ENCODE results near the gene MBNL1.
A peak's percentile ranks its signal among the peaks of the same experiment; 100 is the strongest.

MBNL1 gene

DNA sequence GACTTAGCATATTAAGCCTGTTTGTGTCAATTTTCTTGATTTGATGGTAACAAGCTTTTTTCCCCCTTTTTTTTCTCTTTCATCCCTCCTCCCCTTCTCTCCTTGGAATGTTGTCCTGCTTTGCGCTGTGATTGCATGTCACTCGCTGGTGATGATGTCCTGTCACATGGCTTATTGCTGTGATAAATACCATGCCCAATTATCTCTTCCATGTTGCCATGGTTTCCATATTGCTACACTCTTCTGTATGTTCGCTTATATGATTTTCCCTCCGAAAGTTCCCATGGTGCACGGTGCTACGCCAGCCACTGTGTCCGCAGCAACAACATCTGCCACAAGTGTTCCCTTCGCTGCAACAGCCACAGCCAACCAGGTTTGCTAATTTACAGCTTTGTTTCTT, 187.3 kb downstream of the MBNL1 start:
- DNase-seq = no peak

GRCh38 chr3:152457500-152458375, 189.0 kb downstream of the MBNL1 start:
- DNase-seq = no peak

DNA sequence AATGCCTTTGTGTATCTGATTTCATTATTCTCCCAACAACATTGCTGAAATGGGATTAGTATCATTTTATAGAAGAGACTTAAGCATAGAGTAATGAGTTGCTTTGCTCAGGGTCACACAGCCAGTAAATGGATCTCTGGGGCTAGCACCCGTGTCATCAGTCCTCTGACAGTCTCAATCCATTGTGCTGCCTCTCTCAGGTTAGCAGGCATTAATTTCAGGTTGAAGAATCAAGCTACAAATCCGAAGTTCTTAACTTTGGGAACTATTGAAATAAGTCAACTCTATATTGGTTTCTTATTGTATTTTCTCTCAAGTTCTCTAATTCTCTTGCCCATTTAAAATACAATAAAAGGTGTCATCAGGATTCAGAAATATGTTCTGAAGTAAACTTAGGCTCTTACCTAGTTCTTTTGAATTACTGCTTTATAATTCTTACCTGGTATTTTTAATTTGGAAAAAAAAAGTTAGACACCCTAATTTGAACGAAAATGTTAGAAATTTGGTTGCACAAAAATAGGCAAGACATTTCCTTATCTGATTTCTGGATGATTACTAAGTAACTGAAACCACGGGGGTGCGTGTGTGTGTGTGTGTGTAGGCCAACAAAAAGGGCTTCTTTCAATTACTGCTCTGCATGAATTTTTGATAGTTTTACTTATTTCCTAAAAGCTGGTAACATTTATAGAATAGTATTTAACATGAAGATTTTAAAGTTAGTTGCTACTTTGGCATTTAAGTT, 189.8 kb downstream of the MBNL1 start:
- no peak for DNase-seq

GRCh38 chr3:152459118-152459515, 190.4 kb downstream of the MBNL1 start:
- DNase-seq = peak; percentile 31

DNA sequence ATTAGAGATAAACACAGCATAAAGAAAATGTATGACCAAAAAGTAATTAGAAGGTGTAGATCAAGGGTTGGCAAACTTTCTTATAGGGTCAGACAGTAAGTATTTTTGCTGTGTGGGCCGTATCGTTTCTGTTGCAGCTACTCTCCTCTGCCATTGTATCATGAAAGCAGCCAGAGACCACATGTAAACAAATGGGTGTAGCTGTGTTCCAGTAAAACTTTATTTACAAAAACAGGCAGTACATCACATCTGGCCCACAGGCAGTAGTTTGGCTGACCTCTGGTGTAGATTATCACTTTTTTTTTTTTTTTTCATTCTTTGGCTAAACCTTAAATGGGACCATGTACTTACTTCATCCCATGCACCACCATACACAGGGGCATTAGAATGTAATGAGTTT, 190.8 kb downstream of the MBNL1 start:
- no peak for DNase-seq

DNA sequence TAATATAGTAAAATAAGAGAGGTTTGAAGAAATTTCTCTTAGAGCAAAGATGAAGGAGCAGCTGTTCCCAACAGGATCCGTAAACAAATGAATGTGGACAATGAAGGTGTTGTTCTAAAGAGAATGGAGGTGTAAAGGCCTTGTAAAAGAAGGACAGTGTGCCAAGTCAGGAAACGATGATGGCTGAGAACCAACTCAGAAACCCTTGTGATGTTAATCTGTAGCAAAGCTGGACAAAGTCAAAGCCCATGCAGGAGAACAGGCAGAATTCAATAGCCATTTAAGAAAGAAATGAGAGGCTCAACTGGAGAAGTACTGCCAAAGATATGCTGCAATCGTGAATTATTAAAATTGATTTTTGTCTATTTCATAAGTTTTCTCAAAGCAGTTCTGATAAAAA, 192.2 kb downstream of the MBNL1 start:
- DNase-seq = no peak

- DNase-seq = no peak
These were observed 192.7 kb downstream of the MBNL1 start for GRCh38 chr3:152461460-152461859.

GRCh38 chr3:152466784-152467183, 198.1 kb downstream of the MBNL1 start:
- peak; percentile 70 for DNase-seq

GRCh38 chr3:152469248-152470025, 200.7 kb downstream of the MBNL1 start:
- DNase-seq = no peak

DNA sequence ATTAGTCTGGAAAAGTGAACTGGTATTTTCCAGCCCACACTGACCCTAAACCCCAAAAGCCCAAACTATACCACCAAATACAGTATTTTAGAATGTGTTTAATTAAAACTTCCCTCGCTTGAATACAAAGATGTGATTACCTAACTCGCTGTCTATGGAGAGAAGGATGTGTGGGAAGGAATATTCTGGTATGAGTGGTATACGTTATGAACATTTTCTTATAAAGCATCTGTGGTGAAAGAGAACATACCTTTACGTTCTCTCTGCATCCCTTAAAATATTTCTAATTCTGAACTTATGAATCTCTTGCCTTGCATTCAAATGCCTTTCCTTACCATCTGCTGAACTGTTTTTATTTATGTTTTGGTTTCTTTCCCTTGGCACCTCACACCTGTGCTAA, 201.4 kb downstream of the MBNL1 start:
- no peak for DNase-seq

GRCh38 chr3:152470893-152471292, 202.2 kb downstream of the MBNL1 start:
- DNase-seq = no peak

- peak; percentile 52 for DNase-seq
These were observed 203.3 kb downstream of the MBNL1 start for GRCh38 chr3:152471814-152472671.

DNA sequence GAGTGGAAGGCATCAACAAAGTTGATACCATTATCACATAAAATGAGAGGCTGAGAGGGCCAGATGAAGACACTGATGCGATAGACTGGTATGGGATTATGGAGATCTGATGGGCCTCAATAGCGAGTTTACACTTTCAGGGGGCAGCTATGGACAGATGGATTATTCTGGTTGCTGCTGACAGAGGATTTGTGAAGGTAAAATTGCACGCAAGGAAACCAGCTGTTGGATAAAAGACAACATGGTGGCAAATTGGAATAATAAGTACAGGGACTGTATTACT, 203.9 kb downstream of the MBNL1 start:
- DNase-seq = no peak

DNA sequence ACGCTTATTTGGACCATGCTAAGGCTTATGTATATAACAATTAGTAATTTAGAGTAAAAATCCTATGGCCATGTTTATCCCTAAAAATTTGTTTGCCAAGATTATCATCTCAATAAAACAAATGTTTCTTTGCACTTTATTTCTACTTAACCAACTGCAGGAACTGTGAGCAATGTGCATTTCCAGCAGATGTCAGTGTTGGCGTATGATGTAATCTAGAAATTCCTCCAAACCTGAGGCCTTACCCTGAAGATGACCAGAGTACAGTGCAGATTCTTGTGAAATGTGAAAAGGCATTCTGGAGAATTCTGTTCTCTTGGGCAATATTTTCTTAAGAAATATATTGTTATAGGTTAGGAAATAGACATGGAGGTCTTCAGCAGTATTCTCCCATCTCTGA, 205.9 kb downstream of the MBNL1 start:
- peak; percentile 74 for DNase-seq

DNA sequence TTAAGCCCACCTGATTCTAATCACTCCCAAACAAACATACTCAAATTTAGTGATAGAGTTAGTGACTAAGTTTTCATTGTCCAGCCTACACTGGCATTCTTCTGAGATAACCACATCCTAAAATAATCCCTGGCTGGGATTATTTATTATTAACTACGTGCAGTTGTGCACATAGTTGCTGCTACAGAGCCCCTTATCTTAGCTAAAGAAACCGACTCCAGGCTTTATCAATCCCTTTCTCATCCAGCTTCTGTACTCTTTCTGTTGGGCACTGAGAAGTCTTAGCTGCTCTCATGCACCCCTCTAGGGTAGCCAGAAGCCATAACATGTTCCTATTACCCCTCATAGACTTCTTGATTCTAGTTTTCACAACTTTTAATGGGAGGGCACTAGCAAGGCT, 208.7 kb downstream of the MBNL1 start:
- no peak for DNase-seq

- DNase-seq = no peak
These were observed 211.7 kb downstream of the MBNL1 start for GRCh38 chr3:152480282-152480953.

DNA sequence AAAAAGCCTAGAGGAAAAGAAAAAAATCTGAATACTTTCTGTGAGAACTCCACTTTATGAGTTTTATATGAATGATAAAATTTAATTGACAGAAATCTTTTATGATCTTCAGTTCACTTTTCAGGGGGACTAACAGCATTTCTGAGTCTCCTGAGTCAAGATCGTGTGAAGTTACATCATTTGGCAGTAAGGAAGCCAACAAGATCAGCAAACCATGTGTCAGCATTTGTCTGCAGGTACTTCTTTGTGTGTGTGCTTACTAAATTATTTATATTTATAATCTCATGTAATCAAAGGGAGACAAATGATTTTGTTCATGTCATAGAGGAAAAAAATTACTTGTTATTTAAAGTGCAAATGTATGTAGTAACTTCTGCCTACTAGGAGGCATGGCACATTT, 217.6 kb downstream of the MBNL1 start:
- no peak for DNase-seq

- DNase-seq = no peak
These were observed 219.7 kb downstream of the MBNL1 start for GRCh38 chr3:152488449-152488848.

- DNase-seq = no peak
These were observed 223.2 kb downstream of the MBNL1 start for GRCh38 chr3:152491922-152492321.

- no peak for DNase-seq
These were observed 227.6 kb downstream of the MBNL1 start for GRCh38 chr3:152496286-152496685.

GRCh38 chr3:152496716-152497115, 228.0 kb downstream of the MBNL1 start:
- DNase-seq = no peak

DNA sequence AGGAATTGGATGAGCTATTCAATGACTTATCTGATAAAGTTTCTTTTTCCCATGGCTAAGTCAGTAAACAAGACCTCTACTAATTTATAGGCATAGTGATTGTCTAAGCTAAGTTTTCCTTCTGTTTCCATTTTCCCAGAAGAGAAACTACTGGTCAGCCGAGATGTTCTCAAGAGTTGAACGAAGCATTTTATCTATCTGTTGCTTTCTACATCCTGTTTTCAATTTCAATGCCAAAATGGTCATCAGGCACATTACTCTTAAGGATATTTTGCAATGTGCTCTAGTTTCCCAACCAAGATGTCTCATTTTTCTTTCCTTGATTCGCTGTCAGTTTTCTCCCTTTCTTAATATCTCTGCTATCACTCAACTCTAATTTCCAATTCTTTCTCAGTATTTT, 228.7 kb downstream of the MBNL1 start:
- DNase-seq = no peak
